Inferior parietal cortex (tissue), 1 donor: ENCODE measurements around the gene GARIN1A.

Experiments
- DNase-seq: peaks from one replicate; pipeline ENCODE4 v3.0.0-alpha.2; 2016; ENCODE audit errors: extremely low spot score

The GARIN1A gene

GRCh38 chr7:128718967-128719642 lies 47.0 kb downstream of the GARIN1A start:
- no peak for DNase-seq

- DNase-seq: no peak
These were observed 49.3 kb downstream of the GARIN1A start for GRCh38 chr7:128721376-128721775.
